Karpas-422 (cell line): ENCODE data around the gene RAB3C. TPM values are rescaled to one million over a fixed set of nuclear protein-coding genes. Genes with fewer than 3 reads are reported as not detected.

Experiments
- DNase-seq: peaks from one replicate; pipeline ENCODE4 v3.0.0-alpha.2; 2015
- H2AFZ ChIP-seq: fragments of 200-600 bp; sonication (generic); 2 replicates; pipeline ENCODE4 v1.6.1; 2014; ENCODE audit warnings: antibody characterized with exemption, low read length, mixed read lengths
- H3K27ac ChIP-seq: fragments of 200-600 bp; sonication (generic); 2 replicates; pipeline ENCODE4 v1.5.1; 2014; ENCODE audit warnings: mild to moderate bottlenecking, low read length, moderate library complexity
- H3K27me3 ChIP-seq: fragments of 200-600 bp; sonication (generic); 2 replicates; pipeline ENCODE4 v1.6.1; 2014; ENCODE audit warnings: low read length, mixed read lengths
- H3K36me3 ChIP-seq: fragments of 200-600 bp; sonication (generic); 2 replicates; pipeline ENCODE4 v1.6.1; 2014; ENCODE audit warnings: low read length, mixed read lengths; ENCODE audit not compliant: insufficient read depth
- H3K4me1 ChIP-seq: fragments of 200-600 bp; sonication (generic); 2 replicates; pipeline ENCODE4 v1.6.1; 2014; ENCODE audit warnings: mild to moderate bottlenecking, low read length, mixed read lengths
- H3K4me2 ChIP-seq: fragments of 200-600 bp; sonication (generic); 2 replicates; pipeline ENCODE4 v1.6.1; 2014; ENCODE audit warnings: low read length, low read depth, mild to moderate bottlenecking; ENCODE audit not compliant: poor library complexity, severe bottlenecking
- H3K4me3 ChIP-seq: fragments of 200-600 bp; sonication (generic); 2 replicates; pipeline ENCODE4 v1.5.1; 2014; ENCODE audit warnings: mild to moderate bottlenecking, antibody characterized with exemption, low read length, mixed read lengths
- H3K79me2 ChIP-seq: fragments of 200-600 bp; sonication (generic); 2 replicates; pipeline ENCODE4 v1.6.1; 2014; ENCODE audit warnings: mild to moderate bottlenecking, low read length, mixed read lengths
- H3K9ac ChIP-seq: fragments of 200-600 bp; sonication (generic); 2 replicates; pipeline ENCODE4 v1.6.0; 2014; ENCODE audit warnings: low read length
- H3K9me2 ChIP-seq: fragments of 200-600 bp; sonication (generic), shearing (Covaris generic); replicated peaks from 2 replicates; pipeline ENCODE4 v1.6.0; 2014; ENCODE audit warnings: mild to moderate bottlenecking, low read length, moderate library complexity; ENCODE audit not compliant: insufficient read depth
- H3K9me3 ChIP-seq: fragments of 300-700, 200-600 bp; sonication (generic); 2 replicates; pipeline ENCODE4 v1.6.1; 2014; ENCODE audit warnings: low read length, mixed read lengths
- H4K20me1 ChIP-seq: fragments of 200-600 bp; sonication (generic); 2 replicates; pipeline ENCODE4 v1.6.1; 2014; ENCODE audit warnings: mild to moderate bottlenecking, antibody characterized with exemption, low read length, low read depth; ENCODE audit not compliant: insufficient read depth
- total RNA-seq: library from RNA; depleted of rRNA; stranded (reverse); fragments of >200 nt; shearing (Covaris generic); gene quantifications from 2 replicates; pipeline ENCODE4 v1.2.3, GENCODE V29; 2014; ENCODE audit warnings: low replicate concordance

RAB3C gene
- total RNA-seq, 1 experiment from 2014 or later: not detected

- Histone ChIP-seq H3K27ac (no peak overlapping the region), H3K4me3 (no peak overlapping the region), H3K27me3 (no peaks in the 10 kb centered on the region), H3K4me1 (no peaks in the 10 kb centered on the region), H4K20me1 (no peaks in the 10 kb centered on the region), H3K9ac (no peak overlapping the region), H3K79me2 (no peaks in the 10 kb centered on the region), H3K9me3 (no peaks in the 10 kb centered on the region), H3K36me3 (no peaks in the 10 kb centered on the region), H3K4me2 (no peak overlapping the region), H3K9me2 (no peaks in the 10 kb centered on the region), H2AFZ (no peak overlapping the region)
- DNase-seq: no peak
Observed at GRCh38 chr5:58617241-58617640, 34.4 kb downstream of the RAB3C start.

DNA sequence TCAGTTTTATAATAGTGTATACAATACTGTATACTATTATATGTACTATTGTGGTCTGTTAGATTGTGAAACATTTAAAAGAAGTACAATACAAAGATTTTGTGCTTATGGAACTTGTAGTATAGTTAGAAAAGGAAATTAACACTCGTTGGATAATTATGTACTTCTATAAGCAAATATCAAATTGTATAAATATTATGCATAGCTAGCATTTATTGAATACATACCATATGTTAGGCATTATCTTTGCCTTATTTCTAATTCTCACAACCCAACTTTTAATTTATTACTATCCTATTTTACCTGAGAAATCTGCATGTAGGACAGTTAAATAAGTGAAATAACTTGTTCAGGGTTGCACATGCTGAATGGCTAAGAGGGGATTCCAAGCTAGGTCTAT lies 37.5 kb downstream of the RAB3C start:
- no peaks in the 10 kb centered on the region for H4K20me1 ChIP-seq
- no peaks in the 10 kb centered on the region for H3K36me3 ChIP-seq
- no peak overlapping the region for H2AFZ ChIP-seq
- H3K27ac ChIP-seq: no peak overlapping the region
- H3K4me2 ChIP-seq: no peak overlapping the region
- no peak for DNase-seq
- H3K9me3 ChIP-seq: no peaks in the 10 kb centered on the region
- H3K79me2 ChIP-seq: no peaks in the 10 kb centered on the region
- H3K27me3 ChIP-seq: no peaks in the 10 kb centered on the region
- no peaks in the 10 kb centered on the region for H3K4me1 ChIP-seq
- H3K4me3 ChIP-seq: no peak overlapping the region
- no peak overlapping the region for H3K9ac ChIP-seq
- no peaks in the 10 kb centered on the region for H3K9me2 ChIP-seq

DNA sequence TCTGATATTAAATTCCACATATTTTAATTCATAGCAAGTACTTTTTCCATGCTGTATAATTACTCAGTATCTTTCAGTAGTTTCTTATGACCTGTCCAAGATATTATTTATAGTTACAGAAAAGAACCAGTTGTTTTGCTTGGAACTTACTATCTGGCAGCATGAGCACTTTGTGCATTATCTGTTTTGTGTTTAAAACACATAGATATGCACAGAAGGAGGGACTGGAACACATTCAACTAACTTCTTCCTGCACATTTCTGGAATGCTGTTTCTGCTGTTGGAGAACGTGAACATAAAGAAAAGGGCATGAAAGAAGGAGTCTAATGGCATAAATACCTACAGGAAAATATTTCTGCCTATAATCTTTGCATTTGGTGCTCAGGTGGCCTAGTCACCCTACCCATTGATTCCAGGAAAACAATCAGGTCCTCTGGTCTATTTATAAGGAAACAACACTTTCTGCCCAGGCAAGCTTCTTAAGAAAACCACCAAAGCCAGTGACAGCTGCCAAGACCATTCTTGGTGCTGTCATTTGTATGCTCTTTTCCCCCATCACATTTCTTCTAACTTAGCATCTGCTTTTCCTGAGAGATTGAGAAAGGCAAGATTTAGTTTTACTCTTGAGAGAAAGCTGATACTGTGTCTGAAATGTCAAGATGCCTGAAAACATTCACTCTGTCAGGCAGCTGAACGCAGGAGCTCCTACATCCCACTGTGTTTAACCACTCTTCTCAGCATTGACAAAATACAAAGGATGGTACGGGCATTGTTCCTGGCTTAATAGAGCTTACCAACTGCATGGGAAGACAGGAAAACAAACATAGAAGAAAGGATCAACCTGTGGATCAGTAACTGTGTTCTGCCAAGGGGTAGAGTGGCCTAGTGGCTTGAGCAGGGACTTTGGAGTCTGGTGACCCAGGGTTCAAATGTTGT lies 40.3 kb downstream of the RAB3C start:
- no peak overlapping the region for H3K9ac ChIP-seq
- H3K9me3 ChIP-seq: no peaks in the 10 kb centered on the region
- no peaks in the 10 kb centered on the region for H3K36me3 ChIP-seq
- H3K79me2 ChIP-seq: no peaks in the 10 kb centered on the region
- H3K9me2 ChIP-seq: no peaks in the 10 kb centered on the region
- H3K4me2 ChIP-seq: no peak overlapping the region
- no peak overlapping the region for H3K4me3 ChIP-seq
- H2AFZ ChIP-seq: no peak overlapping the region
- DNase-seq: no peak
- H3K27ac ChIP-seq: no peak overlapping the region
- no peaks in the 10 kb centered on the region for H4K20me1 ChIP-seq
- no peaks in the 10 kb centered on the region for H3K27me3 ChIP-seq
- H3K4me1 ChIP-seq: no peaks in the 10 kb centered on the region

DNA sequence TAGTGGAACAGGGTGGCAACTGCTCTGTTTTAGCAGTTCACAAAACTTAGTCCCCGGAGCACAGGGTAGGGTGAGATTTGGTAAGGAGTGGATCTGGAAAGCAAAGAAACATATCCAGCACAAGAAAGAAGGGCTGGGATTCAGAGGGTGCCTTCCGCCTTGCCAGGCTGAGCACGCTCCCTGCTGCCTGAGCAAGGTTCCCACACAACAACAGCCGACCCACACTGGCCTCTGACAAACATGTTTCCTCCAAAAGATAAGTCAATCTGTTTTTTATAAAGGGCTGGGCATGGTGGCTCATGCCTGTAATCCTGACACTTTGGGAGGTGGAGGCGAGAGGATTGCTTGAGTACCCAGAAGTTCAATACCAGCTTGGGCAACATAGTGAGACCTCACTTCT lies 45.8 kb downstream of the RAB3C start:
- H3K79me2 ChIP-seq: no peaks in the 10 kb centered on the region
- H3K9ac ChIP-seq: no peak overlapping the region
- no peaks in the 10 kb centered on the region for H3K36me3 ChIP-seq
- H3K27me3 ChIP-seq: no peaks in the 10 kb centered on the region
- H3K9me2 ChIP-seq: no peaks in the 10 kb centered on the region
- no peaks in the 10 kb centered on the region for H4K20me1 ChIP-seq
- H3K4me1 ChIP-seq: no peaks in the 10 kb centered on the region
- no peak for DNase-seq
- H3K4me3 ChIP-seq: no peak overlapping the region
- no peak overlapping the region for H3K27ac ChIP-seq
- H3K4me2 ChIP-seq: no peak overlapping the region
- H3K9me3 ChIP-seq: no peaks in the 10 kb centered on the region
- no peak overlapping the region for H2AFZ ChIP-seq

DNA sequence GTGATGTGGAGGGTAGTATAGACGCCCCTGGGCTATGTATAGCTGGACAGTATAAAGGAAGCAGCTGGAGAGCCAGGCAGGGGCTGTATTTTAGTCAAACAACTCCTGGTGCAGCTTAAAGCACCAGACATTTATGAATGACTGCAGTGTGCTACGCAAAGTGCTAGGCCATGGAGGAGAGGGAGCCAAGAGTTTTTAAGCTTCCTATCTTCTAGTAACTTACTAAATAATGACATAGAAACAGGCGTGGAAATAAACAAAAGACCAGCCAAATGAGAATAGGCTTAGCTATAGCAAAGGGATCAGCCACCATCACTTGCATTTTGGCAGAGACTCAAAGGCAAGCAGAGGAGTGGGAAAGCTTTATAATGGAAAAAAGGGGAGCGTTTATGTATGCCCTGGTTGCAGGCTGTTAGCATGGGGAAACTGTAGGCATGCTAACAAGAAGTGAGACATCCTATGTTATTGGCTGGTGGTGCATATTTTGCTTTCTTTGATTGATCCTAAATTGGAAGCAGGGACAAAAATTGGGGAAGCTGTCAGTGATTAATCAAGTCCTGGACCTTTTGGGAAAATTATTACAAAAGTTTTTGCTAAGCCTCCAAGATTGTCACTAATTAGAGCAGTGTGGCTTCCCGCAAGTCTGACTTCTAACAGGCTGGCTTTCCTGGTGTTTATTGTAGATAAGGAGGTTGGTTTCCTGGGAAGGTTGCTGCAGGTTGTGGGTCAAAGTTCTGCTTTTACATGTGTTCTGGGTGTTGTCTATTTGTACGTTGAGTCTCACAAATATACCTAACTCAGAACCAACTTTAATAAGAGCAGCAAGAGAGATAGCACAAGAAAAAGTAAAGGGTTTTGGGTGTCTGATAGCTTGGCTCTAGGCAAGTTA lies 46.6 kb downstream of the RAB3C start:
- Histone ChIP-seq H3K79me2 (no peaks in the 10 kb centered on the region), H3K27ac (no peak overlapping the region), H4K20me1 (no peaks in the 10 kb centered on the region), H3K4me2 (no peak overlapping the region), H3K4me1 (no peaks in the 10 kb centered on the region), H3K9me2 (no peaks in the 10 kb centered on the region), H3K9me3 (no peaks in the 10 kb centered on the region), H3K9ac (no peak overlapping the region), H3K36me3 (no peaks in the 10 kb centered on the region), H3K27me3 (no peaks in the 10 kb centered on the region), H3K4me3 (no peak overlapping the region), H2AFZ (no peak overlapping the region)
- DNase-seq: no peak

DNA sequence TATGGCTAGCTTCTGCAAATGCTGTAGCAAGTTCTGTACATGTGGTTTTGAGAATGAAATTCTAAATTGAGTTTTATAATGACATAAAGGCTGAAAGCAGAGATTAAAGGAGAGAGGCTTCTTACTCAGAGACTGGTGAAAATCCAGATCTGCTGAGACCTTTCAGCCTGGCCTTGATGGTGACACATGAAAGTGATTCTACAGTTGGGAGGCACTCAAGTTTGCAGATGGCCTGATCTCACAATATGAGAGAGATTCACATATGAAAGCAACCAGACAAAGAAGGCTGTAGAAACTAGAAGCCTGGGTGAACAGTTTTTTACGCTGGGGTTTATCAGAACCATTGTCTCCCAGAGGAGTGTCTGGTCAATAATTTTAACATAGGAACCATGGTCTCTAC lies 49.0 kb downstream of the RAB3C start:
- H3K9ac ChIP-seq: no peak overlapping the region
- H3K36me3 ChIP-seq: no peaks in the 10 kb centered on the region
- no peaks in the 10 kb centered on the region for H3K79me2 ChIP-seq
- no peaks in the 10 kb centered on the region for H3K9me2 ChIP-seq
- no peaks in the 10 kb centered on the region for H3K27me3 ChIP-seq
- no peak overlapping the region for H2AFZ ChIP-seq
- H4K20me1 ChIP-seq: no peaks in the 10 kb centered on the region
- H3K4me3 ChIP-seq: no peak overlapping the region
- H3K9me3 ChIP-seq: no peaks in the 10 kb centered on the region
- H3K4me1 ChIP-seq: no peaks in the 10 kb centered on the region
- H3K27ac ChIP-seq: no peak overlapping the region
- DNase-seq: no peak
- no peak overlapping the region for H3K4me2 ChIP-seq

- no peak for DNase-seq
- Histone ChIP-seq H3K79me2 (no peaks in the 10 kb centered on the region), H3K4me2 (no peak overlapping the region), H3K27ac (no peak overlapping the region), H3K27me3 (no peaks in the 10 kb centered on the region), H4K20me1 (no peaks in the 10 kb centered on the region), H3K4me3 (no peak overlapping the region), H3K36me3 (no peaks in the 10 kb centered on the region), H3K9me3 (no peaks in the 10 kb centered on the region), H3K9ac (no peak overlapping the region), H3K4me1 (no peaks in the 10 kb centered on the region), H2AFZ (no peak overlapping the region), H3K9me2 (no peaks in the 10 kb centered on the region)
Observed at GRCh38 chr5:58635416-58635815, 52.5 kb downstream of the RAB3C start.

GRCh38 chr5:58640011-58640410 lies 57.1 kb downstream of the RAB3C start:
- Histone ChIP-seq H3K4me1 (no peaks in the 10 kb centered on the region), H2AFZ (no peak overlapping the region), H3K9ac (no peak overlapping the region), H3K4me2 (no peak overlapping the region), H4K20me1 (no peaks in the 10 kb centered on the region), H3K4me3 (no peak overlapping the region), H3K36me3 (no peaks in the 10 kb centered on the region), H3K9me3 (no peaks in the 10 kb centered on the region), H3K27ac (no peak overlapping the region), H3K27me3 (no peaks in the 10 kb centered on the region), H3K79me2 (no peaks in the 10 kb centered on the region), H3K9me2 (no peaks in the 10 kb centered on the region)
- DNase-seq: no peak
